HTERT RPE-1 (cell line): ENCODE results near the gene PSMA7.
"Not testable (repeated sequence)": the region's sequence is repeated elsewhere in the genome, so short reads cannot be mapped to it uniquely, and the experiment has no call there.

Experiments
- in situ Hi-C: fragments of 300-500 bp; cut with MboI; formaldehyde crosslinking; loops from 4 replicates; pipeline ENCODE4 v1.14.3; 2020; ENCODE audit warnings: low sequenced_read_pairs

Gene PSMA7

GRCh38 chr20:62120990-62121775 is 22.0 kb downstream of the PSMA7 start:
- in situ Hi-C loops = no loop called here

GRCh38 chr20:62120365-62120762 is 22.8 kb downstream of the PSMA7 start:
- in situ Hi-C loops = no loop called here

GRCh38 chr20:62119591-62120364 is 23.4 kb downstream of the PSMA7 start:
- in situ Hi-C loops = no loop called here

GRCh38 chr20:62119115-62119514 is 24.1 kb downstream of the PSMA7 start:
- in situ Hi-C loops = no loop called here

GRCh38 chr20:62118113-62119043 is 24.8 kb downstream of the PSMA7 start:
- in situ Hi-C loops = no loop called here

GRCh38 chr20:62117658-62118057 is 25.5 kb downstream of the PSMA7 start:
- in situ Hi-C loops = no loop called here

GRCh38 chr20:62117362-62117646 is 25.9 kb downstream of the PSMA7 start:
- in situ Hi-C loops = no loop called here

- in situ Hi-C loops = no loop called here
These were observed 26.4 kb downstream of the PSMA7 start for GRCh38 chr20:62116558-62117361.

- in situ Hi-C loops = not testable (repeated sequence)
These were observed 27.3 kb downstream of the PSMA7 start for GRCh38 chr20:62115800-62116407.

- in situ Hi-C loops = no loop called here
These were observed 28.3 kb downstream of the PSMA7 start for GRCh38 chr20:62114894-62115293.

GRCh38 chr20:62112368-62112767 is 30.8 kb downstream of the PSMA7 start:
- in situ Hi-C loops = no loop called here

- in situ Hi-C loops = no loop called here
These were observed 32.0 kb downstream of the PSMA7 start for GRCh38 chr20:62111148-62111547.

- in situ Hi-C loops = no loop called here
These were observed 37.6 kb downstream of the PSMA7 start for GRCh38 chr20:62105592-62105991.

GRCh38 chr20:62104791-62105345 is 38.3 kb downstream of the PSMA7 start:
- in situ Hi-C loops = no loop called here

GRCh38 chr20:62104234-62104789 is 38.9 kb downstream of the PSMA7 start:
- in situ Hi-C loops = no loop called here

- in situ Hi-C loops = no loop called here
These were observed 39.5 kb downstream of the PSMA7 start for GRCh38 chr20:62103508-62104233.

- in situ Hi-C loops = no loop called here
These were observed 42.1 kb downstream of the PSMA7 start for GRCh38 chr20:62101078-62101477.

GRCh38 chr20:62097881-62098407 is 45.2 kb downstream of the PSMA7 start:
- in situ Hi-C loops = no loop called here
